ENCODE results near the gene GRM4. TPM values are rescaled to one million over a fixed set of nuclear protein-coding genes. Genes with fewer than 3 reads are reported as not detected.

GRM4 gene
- total RNA-seq, 4 donors from 2014 or later: 0.35 to 2.2 TPM; not detected in 2

- Histone ChIP-seq H3K36me3 (no peaks in the 10 kb centered on the region), H3K4me1 (no peaks in the 10 kb centered on the region), H3K9me3 (peaks cover 0 to 9% of the 10 kb centered on the region in 2 donors), H3K4me3 (no peak overlapping the region), H3K27me3 (no peaks in the 10 kb centered on the region), H3K27ac (no peak overlapping the region)
- intact Hi-C loops (cut with DNase I; ENCODE audit: low total_unique reads): loop anchor here (10.0 kb wide), 2 partner anchors 381 to 571 kb away; partner anchors contain the start of gene BAK1
- TF ChIP-seq CTCF (IDR thresholded peaks at IDR 0.05) (no peak), POLR2A (IDR thresholded peaks at IDR 0.05) (no peak)
- DNase-seq: peak in 1 of 2 donors; percentile 3
Observed at GRCh38 chr6:34155471-34156300, 9.8 kb upstream of the GRM4 start.

GRCh38 chr6:34154668-34155447 lies 9.0 kb upstream of the GRM4 start:
- Histone ChIP-seq H3K9me3 (peaks cover 0 to 6% of the 10 kb centered on the region in 2 donors), H3K36me3 (no peaks in the 10 kb centered on the region), H3K27ac (no peak overlapping the region), H3K4me1 (no peaks in the 10 kb centered on the region), H3K4me3 (no peak overlapping the region), H3K27me3 (no peaks in the 10 kb centered on the region)
- intact Hi-C loops (cut with DNase I; ENCODE audit: low total_unique reads): loop anchor here (10.0 kb wide), 2 partner anchors 380 to 570 kb away; partner anchors contain the start of gene BAK1
- peak; percentile 24 to 60 for DNase-seq
- TF ChIP-seq CTCF (IDR thresholded peaks at IDR 0.05) (peak; percentile 89 to 98 (median 96)), POLR2A (IDR thresholded peaks at IDR 0.05) (peak in 1 of 2 donors; percentile 36)

GRCh38 chr6:34152806-34153520 lies 7.1 kb upstream of the GRM4 start:
- no peak for TF ChIP-seq CTCF (IDR thresholded peaks at IDR 0.05)
- no peak for TF ChIP-seq POLR2A (IDR thresholded peaks at IDR 0.05)
- intact Hi-C loops (cut with DNase I; ENCODE audit: low total_unique reads): loop anchor here (10.0 kb wide), 2 partner anchors 378 to 568 kb away; partner anchors contain the start of gene BAK1
- no peaks in the 10 kb centered on the region for H3K36me3 ChIP-seq
- H3K27ac ChIP-seq: no peak overlapping the region
- H3K4me3 ChIP-seq: no peak overlapping the region
- H3K9me3 ChIP-seq: no peaks in the 10 kb centered on the region
- no peak for DNase-seq
- H3K4me1 ChIP-seq: no peaks in the 10 kb centered on the region
- no peaks in the 10 kb centered on the region for H3K27me3 ChIP-seq

- no peak overlapping the region for H3K27ac ChIP-seq
- no peak for DNase-seq
- H3K9me3 ChIP-seq: no peaks in the 10 kb centered on the region
- H3K36me3 ChIP-seq: no peaks in the 10 kb centered on the region
- no peaks in the 10 kb centered on the region for H3K27me3 ChIP-seq
- TF ChIP-seq CTCF (IDR thresholded peaks at IDR 0.05): no peak
- no peak for TF ChIP-seq POLR2A (IDR thresholded peaks at IDR 0.05)
- H3K4me1 ChIP-seq: no peaks in the 10 kb centered on the region
- intact Hi-C loops (cut with DNase I; ENCODE audit: low total_unique reads): loop anchor here (10.0 kb wide), 2 partner anchors 377 to 567 kb away; partner anchors contain the start of gene BAK1
- H3K4me3 ChIP-seq: no peak overlapping the region
Observed at GRCh38 chr6:34152042-34152524, 6.2 kb upstream of the GRM4 start.

Measured in uterus (tissue), 4 donors.